HFF-Myc (cell line): ENCODE data around the gene IL1B.

ENCODE experiments used
- DNase-seq: peaks from one replicate; pipeline ENCODE4 v3.0.0-alpha.2; 2011; ENCODE audit warnings: low read depth; ENCODE audit errors: extremely low read depth
- H3K4me3 ChIP-seq: replicated peaks from 2 replicates; pipeline ENCODE4 v1.5.1; 2011; ENCODE audit warnings: low read depth, mild to moderate bottlenecking, control low read depth, low read length
- TF ChIP-seq, protein P1 (sequence below): IDR thresholded peaks from 2 replicates; pipeline ENCODE4 v1.5.1; 2012; ENCODE audit warnings: mild to moderate bottlenecking, low read depth, low read length, control low read depth; ENCODE audit errors: missing control alignments

IL1B gene

DNA sequence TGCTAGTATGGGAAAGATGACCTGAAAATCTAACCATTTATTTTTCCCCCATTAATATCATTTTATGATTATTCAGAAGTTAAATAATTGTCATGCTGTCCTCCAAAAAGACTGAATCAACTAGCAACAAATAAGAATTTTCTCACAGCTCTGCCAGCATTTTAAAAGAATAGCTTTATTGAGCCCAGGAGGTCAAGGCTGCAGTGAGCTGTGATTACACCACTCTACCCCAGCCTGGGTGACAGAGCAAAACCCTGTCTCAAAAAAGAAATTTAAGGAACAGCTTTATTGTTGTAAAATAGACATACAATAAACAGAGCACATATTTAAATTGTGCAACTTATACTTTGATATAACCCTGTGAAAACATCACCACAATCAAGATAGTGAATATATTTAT is 27.5 kb downstream of the IL1B start:
- no peak overlapping the region for H3K4me3 ChIP-seq
- TF ChIP-seq, protein P1, sequence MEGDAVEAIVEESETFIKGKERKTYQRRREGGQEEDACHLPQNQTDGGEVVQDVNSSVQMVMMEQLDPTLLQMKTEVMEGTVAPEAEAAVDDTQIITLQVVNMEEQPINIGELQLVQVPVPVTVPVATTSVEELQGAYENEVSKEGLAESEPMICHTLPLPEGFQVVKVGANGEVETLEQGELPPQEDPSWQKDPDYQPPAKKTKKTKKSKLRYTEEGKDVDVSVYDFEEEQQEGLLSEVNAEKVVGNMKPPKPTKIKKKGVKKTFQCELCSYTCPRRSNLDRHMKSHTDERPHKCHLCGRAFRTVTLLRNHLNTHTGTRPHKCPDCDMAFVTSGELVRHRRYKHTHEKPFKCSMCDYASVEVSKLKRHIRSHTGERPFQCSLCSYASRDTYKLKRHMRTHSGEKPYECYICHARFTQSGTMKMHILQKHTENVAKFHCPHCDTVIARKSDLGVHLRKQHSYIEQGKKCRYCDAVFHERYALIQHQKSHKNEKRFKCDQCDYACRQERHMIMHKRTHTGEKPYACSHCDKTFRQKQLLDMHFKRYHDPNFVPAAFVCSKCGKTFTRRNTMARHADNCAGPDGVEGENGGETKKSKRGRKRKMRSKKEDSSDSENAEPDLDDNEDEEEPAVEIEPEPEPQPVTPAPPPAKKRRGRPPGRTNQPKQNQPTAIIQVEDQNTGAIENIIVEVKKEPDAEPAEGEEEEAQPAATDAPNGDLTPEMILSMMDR: no peak
- DNase-seq: no peak

DNA sequence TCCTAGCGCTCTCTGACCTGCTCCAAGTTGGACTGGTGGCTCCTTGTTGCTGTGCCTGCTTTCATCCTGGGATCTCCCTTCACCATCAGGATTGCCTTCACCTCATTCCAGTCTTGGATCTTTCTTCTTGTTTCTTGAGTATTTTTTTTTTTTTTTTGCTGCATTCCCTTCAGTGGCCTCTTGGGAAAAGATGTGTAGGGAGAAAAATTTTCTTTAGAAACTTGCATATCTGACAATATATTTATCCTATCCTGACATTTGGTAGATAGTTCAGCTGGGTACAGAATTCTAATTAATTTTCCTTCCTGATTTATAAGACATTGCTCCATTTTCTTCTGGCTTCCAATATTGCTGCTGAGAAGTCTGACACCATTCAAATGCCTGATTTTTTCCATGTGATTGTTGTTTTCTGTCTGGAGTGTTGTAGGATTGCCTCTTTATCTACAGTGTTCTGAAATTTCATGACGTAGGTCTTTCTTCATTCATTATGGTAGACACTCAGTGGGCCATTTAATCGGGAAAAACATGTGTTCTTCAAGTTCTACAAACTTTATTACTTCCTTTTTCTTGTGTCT is 29.3 kb downstream of the IL1B start:
- TF ChIP-seq, protein P1: no peak
- H3K4me3 ChIP-seq: no peak overlapping the region
- no peak for DNase-seq

DNA sequence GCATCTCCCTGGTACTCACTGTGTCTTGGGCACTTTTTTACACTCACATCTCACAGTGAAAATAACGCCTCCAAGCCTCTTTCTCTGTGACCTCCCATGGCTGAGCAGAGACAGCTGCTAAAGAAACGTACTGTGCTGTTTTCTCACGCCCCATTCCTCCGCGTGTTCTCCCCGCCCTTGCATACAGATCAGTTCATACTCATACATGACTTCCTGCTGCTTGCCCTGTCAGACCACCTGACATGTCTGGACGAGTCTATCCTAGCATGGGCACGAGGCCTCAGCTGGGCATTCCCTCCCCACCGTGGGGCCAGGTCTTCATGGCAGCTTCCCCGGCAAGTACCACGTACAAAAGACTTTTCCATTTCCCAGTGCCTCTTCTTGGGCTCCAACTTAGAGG is 31.0 kb downstream of the IL1B start:
- no peak for DNase-seq
- TF ChIP-seq, protein P1: no peak
- no peak overlapping the region for H3K4me3 ChIP-seq

DNA sequence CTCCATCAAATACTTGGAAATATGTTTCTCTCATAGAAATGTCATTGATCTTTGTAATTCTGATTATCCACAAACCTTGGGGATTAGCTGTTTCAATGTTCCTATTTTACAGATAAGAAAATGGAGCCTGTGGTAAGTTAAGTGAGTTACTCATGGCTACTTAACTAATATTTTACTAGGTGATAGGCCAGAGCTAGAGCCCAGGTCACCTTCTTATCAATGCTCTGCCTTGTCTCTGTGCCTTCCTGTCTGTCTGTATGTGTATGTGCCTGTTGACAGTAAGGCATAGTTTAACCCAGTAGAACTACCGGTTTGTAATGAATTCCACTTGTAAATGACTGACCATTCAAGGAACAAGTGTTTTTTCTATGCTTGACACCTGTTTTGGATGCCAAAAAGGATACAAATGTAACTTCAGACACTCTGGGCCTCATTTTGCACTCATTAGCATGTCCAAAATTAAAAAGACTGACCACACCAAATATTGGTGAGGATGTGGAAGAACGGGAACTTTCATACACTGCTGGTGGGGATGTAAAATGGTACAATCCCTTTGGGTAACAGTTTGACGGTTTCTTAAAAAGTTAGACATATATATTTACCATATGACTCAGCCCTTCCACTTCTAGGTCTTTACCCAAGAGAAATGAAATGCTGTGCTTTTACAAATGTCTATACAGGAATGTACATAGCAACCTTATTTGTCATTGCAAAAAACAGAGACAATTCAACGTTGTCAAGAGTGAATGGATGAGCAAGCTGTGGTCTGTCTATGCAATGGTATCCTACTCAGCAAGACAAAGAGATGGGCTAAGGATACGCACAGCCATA is 32.7 kb downstream of the IL1B start:
- TF ChIP-seq, protein P1: no peak
- H3K4me3 ChIP-seq: no peak overlapping the region
- DNase-seq: no peak

DNA sequence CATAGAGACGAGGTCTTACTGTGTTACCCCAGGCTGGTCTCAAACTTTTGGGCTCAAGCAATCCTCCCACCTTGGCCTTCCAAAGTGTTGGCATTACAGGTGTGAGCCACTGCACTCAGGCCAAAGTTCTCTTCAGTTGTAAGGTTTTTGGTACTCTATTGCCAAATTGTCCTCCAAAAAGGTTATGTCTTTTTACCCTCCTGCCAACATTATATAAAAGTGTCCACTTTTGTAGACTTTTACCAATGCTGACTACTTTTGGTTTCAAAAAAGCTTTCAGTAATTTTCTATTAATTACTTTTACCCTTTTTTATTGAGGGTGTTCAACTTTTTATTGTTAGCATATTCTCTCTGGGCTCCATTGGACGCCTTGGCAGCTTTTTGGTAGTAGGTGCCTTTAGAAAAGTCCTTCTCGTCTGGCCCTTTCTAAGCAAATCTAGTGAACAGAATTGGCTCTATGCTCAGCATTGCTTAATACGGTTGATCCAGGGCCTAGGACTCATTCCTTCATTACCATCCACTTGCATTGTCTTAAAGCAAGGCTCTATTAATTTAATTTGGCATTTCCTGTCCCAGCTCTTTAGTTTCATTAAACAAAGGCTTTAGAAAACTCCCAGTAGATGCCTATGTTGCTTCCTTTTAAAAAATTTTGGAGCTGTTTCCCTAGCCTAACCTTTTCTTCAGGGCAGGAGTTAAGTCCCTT is 35.5 kb downstream of the IL1B start:
- no peak overlapping the region for H3K4me3 ChIP-seq
- DNase-seq: no peak
- TF ChIP-seq, protein P1: no peak

DNA sequence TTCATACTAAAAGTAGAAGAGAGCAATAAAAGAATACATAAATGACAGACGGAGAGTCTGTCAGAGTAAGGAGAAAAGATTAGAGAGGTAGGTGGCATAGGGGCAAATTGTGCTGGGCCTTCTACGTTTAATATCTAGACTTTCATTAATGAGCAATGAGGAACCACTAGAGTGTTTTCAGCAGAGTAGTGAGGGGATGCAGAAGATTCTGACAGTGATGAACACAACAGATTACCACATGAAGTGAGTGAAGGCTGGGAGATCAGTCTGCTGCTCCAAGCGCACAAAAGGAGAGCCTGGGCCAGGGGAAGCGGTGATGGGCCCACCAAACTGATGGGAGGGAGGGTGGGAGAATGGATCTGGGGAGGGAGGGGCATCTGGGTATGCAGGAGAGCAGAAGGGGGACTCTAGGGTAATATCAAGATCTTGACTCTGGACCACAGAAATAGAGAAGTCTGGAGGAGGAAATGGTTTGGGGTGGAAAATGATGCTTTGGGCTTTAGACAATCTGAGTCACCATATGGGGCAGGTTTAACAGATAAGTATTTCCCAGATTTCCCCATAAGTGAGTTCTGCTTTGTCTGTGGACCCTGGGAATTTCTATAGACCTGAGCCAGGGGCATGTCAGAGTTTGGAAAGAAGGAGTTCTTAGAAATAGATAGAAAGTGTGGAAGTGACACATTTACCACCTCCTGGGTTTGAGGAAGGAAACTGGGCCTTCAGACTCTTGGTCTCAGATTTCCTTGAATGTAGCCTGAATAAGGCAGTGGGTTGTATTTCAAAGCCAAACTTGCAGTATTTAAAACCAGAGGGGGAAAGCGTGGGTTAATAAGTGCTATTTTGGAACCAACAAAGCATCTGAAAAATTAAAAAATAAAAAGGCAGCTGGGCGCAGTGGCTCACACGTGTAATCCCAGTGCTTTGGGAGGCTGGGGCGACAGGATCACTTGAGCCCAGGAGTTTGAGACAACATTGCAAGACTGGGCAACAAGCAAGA is 37.3 kb downstream of the IL1B start:
- no peak overlapping the region for H3K4me3 ChIP-seq
- DNase-seq: no peak
- TF ChIP-seq, protein P1: no peak
